DMS153 (cell line): ENCODE data around the gene FUNDC2.

ENCODE experiments used
- DNase-seq: peaks from one replicate; lab custom pipeline; 2025; lab: John Stamatoyannopoulos, UW

Gene FUNDC2

DNA sequence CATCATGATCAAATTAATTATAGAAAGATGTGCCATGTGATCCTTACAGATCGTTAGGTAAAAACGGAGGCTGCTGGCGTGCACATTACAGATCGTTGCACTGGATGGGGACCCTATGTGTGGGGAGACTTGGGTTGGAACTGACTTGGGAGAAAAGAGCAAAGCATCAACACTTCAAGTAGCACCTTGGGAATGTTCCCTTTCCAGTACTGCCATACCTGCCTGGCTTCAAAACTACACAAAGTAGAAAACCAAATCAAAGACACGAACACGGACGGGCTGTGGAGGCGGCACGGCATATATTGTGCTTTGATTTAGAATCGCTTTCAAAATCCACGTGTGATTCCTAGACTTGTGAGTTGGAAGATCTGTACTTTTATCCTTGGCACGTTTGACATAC lies 43.4 kb downstream of the FUNDC2 start:
- DNase-seq: no peak

DNA sequence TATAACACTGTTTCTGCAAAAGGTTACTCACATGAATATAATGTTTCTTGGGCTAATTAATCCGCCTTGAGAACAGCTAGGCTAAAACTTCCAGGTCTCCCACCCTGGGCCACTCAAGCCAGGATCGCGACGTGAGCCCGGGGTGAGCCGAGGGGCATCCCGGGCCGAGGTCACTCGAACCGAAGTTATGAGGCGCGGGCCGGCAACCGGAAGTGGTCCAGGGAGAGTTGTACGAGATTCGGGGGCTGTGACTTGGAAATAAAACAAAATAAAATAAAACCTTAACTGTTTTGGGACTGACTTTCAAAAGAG lies 44.0 kb downstream of the FUNDC2 start:
- DNase-seq: no peak

DNA sequence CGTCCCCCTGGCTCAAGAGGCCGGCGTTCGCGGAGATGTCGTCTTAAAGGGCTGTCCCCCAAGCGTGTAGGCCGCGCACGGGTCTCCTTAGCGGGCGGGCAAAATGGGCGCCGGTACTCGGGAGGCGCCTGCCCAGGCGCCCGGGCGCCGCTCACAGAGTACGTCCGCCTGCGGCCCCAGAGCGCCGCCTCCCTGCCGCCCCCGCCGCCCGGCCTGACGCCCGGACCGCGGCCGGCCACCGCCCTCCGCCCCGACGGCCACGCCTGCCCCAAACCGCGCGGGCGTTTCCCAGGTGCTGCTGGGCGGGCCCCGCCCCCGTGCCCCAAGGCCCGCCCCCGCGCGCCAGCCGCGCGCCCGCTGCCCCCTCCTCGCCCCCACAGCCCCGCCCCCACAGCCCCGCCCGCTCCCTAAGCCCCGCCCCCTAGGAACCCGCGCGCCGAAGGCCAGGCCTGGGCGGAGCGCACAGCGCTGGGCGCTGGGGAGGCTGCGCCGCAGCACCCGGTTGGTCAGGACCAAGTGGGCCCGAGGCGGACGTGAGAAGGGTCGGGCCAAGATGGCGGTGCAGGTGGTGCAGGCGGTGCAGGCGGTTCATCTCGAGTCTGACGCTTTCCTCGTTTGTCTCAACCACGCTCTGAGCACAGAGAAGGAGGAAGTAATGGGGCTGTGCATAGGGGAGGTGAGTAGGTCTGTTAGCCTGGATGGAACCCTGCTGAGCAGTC lies 44.5 kb downstream of the FUNDC2 start, which contains the start of the genes BRCC3, CMC4 and MTCP1:
BRCC3 (plus strand) TSS at position 534 of the 719 bp plus-strand sequence; CDS start at position 554, 20 bp downstream.
CMC4 (minus strand) TSS at position 162 of the 719 bp plus-strand sequence. CDS start 7,113 bp downstream, outside the sequence.
MTCP1 (minus strand) TSS at position 162 of the 719 bp plus-strand sequence. CDS start 5,126 bp downstream, outside the sequence.
- DNase-seq: peak; percentile 81

GRCh38 chrX:155071694-155072280 lies 45.1 kb downstream of the FUNDC2 start:
- no peak for DNase-seq

GRCh38 chrX:155086202-155086840 lies 59.7 kb downstream of the FUNDC2 start:
- no peak for DNase-seq

- no peak for DNase-seq
Observed at GRCh38 chrX:155086961-155087735, 60.5 kb downstream of the FUNDC2 start.

DNA sequence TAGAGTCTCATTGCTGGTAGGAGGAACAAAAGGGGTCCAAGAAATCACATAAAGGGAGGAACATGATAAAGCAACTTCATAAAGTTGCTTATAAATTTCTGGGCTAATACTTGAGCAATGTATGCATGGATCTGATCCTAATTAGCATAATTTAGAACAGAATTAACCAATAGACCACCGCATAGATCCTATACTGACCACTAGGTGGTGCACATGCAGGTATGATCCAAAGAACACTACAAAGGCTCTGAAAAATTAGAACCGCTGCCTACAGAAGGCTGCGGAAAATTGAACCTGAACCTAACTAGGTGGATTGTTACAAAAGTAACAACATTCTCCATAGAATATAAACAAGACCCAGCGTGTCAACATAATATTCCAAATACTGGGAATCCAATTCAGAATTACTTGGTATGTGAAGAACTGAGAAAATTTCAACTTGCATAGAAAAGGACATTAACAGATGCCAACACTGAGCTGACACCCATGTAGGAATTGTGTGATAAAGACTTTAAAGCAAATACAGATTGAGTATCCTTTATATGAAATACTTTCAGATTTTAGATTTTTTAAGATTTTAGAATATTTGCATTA lies 67.9 kb downstream of the FUNDC2 start:
- DNase-seq: peak; percentile 15

- no peak for DNase-seq
Observed at GRCh38 chrX:155105919-155106318, 79.3 kb downstream of the FUNDC2 start.

- DNase-seq: no peak
Observed at GRCh38 chrX:155108427-155108826, 81.8 kb downstream of the FUNDC2 start.
